ENCODE measurements around the gene PPP2R3A.

DNA sequence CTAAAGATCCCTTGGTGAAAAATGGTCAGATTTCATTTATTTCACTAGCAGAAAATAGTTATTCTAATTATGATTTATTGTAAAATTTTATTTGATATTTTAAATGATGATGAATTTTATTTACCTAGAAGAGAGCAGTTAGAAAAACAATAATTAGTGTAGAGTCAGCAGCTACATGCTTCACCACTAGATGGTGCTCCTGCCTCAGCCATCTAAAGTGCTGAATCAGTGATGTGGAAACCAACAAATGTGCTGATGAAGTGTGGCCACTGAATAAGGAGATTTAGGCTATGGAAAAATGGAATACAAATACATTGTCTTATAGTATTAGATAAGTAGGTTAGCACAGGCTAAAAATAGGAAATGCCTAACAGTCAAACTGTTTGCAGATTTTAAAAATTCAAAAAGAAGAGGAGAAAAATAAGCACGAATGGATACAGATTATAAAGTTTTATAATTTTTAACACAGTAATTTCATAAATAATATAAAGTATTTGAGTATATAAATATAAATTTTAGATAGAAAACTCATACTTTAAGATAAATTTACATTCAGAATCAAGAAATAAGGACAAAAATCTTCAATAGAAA, 109.8 kb downstream of the PPP2R3A start:
- TF ChIP-seq, protein P1, sequence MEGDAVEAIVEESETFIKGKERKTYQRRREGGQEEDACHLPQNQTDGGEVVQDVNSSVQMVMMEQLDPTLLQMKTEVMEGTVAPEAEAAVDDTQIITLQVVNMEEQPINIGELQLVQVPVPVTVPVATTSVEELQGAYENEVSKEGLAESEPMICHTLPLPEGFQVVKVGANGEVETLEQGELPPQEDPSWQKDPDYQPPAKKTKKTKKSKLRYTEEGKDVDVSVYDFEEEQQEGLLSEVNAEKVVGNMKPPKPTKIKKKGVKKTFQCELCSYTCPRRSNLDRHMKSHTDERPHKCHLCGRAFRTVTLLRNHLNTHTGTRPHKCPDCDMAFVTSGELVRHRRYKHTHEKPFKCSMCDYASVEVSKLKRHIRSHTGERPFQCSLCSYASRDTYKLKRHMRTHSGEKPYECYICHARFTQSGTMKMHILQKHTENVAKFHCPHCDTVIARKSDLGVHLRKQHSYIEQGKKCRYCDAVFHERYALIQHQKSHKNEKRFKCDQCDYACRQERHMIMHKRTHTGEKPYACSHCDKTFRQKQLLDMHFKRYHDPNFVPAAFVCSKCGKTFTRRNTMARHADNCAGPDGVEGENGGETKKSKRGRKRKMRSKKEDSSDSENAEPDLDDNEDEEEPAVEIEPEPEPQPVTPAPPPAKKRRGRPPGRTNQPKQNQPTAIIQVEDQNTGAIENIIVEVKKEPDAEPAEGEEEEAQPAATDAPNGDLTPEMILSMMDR (IDR thresholded peaks at IDR 0.05) = peak; percentile 92 to 97 (median 96)
- TF ChIP-seq POLR2A (IDR thresholded peaks at IDR 0.05) = no peak
